ENCODE results near the gene POMZP3.
"Not testable (repeated sequence)": the region's sequence is repeated elsewhere in the genome, so short reads cannot be mapped to it uniquely, and the experiment has no call there.

- not testable (repeated sequence) for TF ChIP-seq CTCF, POLR2A (IDR thresholded peaks at IDR 0.05)
These were observed 27.0 kb downstream of the POMZP3 start for GRCh38 chr7:76600116-76600482.

Data from stomach (tissue), 4 donors.